Measurements from ENCODE around the gene SLC10A2. TPM values are rescaled to one million over a fixed set of nuclear protein-coding genes. Genes with fewer than 3 reads are reported as not detected.

The SLC10A2 gene
- total RNA-seq, 1 donor from 2014 or later: not detected

DNA sequence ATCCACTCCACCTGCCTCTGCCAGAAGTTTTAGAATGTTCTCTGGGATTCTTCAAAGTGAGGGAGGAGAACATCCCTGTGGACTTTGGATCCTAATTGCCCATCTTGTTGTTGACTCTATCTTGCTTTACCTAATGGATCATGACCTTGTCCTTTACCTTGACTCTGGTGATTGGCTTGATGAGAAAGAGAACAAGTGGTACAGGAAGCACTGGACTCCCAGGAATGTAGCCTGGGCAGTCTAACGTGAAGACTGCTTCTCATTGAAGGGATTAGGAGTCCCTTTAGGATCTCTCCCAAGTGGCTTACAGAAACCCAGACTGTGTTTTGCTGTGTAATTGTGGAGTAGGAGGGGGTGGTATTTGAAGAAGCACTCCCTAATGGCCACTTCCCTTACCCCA is 63.9 kb downstream of the SLC10A2 start:
- no peak for TF ChIP-seq CTCF (IDR thresholded peaks at IDR 0.05)
- intact Hi-C loops (cut with DNase I): no loop called here

DNA sequence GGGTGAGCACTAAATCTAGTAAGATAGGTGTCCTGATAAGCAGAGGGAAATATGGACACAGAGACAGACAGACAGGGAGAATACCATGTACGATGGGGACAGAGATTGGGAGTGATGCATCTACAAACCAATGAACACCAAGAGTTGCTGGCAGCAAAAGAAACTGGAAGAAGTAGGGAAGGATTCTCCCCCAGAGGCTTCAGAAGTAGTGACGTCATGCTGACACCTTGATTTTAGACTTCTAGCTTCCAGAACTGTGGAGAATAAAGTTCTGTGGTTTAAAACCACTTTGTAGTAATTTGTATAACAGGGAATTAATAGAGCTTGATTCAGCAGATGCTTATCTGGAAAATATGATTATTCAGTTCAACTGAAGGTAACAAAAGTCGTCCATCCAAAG is 66.1 kb downstream of the SLC10A2 start:
- intact Hi-C loops (cut with DNase I): no loop called here
- Histone ChIP-seq H3K27ac (no peak overlapping the region), H3K36me3 (no peaks in the 10 kb centered on the region), H3K4me1 (no peaks in the 10 kb centered on the region), H3K9me3 (no peaks in the 10 kb centered on the region), H3K27me3 (no peaks in the 10 kb centered on the region), H3K4me3 (no peak overlapping the region)
- DNase-seq (ENCODE audit: low spot score in 2 of 2): no peak
- TF ChIP-seq CTCF (IDR thresholded peaks at IDR 0.05): no peak

More for the DNA sequence above, 63.9 kb downstream of the SLC10A2 start:
- no peaks in the 10 kb centered on the region for H3K27me3 ChIP-seq
- H3K27ac ChIP-seq: no peak overlapping the region
- H3K4me3 ChIP-seq: no peak overlapping the region
- no peaks in the 10 kb centered on the region for H3K36me3 ChIP-seq
- H3K9me3 ChIP-seq: no peaks in the 10 kb centered on the region
- DNase-seq (ENCODE audit: low spot score in 2 of 2): no peak
- no peaks in the 10 kb centered on the region for H3K4me1 ChIP-seq

DNA sequence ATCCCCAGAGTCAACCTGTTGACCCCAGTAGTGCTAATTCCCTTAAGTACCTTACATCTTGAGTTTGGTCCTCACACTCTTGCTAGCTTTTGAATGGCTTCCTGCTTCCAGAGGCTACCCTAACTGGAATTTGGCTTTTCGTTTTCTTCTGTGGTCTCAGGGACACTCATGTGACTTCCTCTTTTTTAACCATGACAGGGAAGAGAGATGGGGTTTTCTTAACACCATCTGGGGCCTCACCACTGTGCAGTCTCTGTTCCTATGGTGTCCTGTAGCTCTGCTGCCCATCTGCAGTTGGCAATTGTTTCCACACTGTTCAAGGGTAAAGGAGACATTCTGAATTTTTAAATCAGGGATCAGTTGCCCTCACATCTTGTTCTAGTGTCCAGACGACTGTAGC is 66.7 kb downstream of the SLC10A2 start:
- no peaks in the 10 kb centered on the region for H3K9me3 ChIP-seq
- TF ChIP-seq CTCF (IDR thresholded peaks at IDR 0.05): no peak
- H3K27me3 ChIP-seq: no peaks in the 10 kb centered on the region
- H3K4me3 ChIP-seq: no peak overlapping the region
- no peaks in the 10 kb centered on the region for H3K36me3 ChIP-seq
- H3K27ac ChIP-seq: no peak overlapping the region
- intact Hi-C loops (cut with DNase I): no loop called here
- no peaks in the 10 kb centered on the region for H3K4me1 ChIP-seq
- no peak for DNase-seq (ENCODE audit: low spot score in 2 of 2)

Other genes with a start within 250 kb of the SLC10A2 start
- gene ERCC5, start 220.4 kb downstream of the SLC10A2 start, total RNA-seq: 26.2 TPM